IMR-90 (cell line): ENCODE measurements around the gene ZFHX3. TPM values are rescaled to one million over a fixed set of nuclear protein-coding genes. Genes with fewer than 3 reads are reported as not detected.

ENCODE experiments used
- ATAC-seq: fragments of 200-7000 bp; cut with Tn5 transposase; 2 replicates; pipeline ENCODE4 v1.9.1; 2020; ENCODE audit warnings: low read depth, mild to moderate bottlenecking, moderate library complexity
- BruUV-seq: library from RNA; stranded (reverse); fragments of 400-500 nt; replicated peaks from 2 replicates; lab custom pipeline; 2021; lab: Mats Ljungman, UMichigan
- CTCF ChIA-PET: fragments of 300-600 bp; formaldehyde crosslinking; extraction: SDS; loops from one replicate; lab custom pipeline; 2021; ENCODE audit warnings: antibody characterized with exemption; lab: Yijun Ruan, JAX
- POLR2A ChIA-PET: fragments of 300-600 bp; sonication (Branson Sonifier 250); formaldehyde crosslinking; loops from one replicate; lab custom pipeline; 2022; ENCODE audit warnings: antibody characterized with exemption; ENCODE audit not compliant: unreplicated experiment; lab: Charles Lee
- DNase-seq: peaks from one replicate; pipeline ENCODE4 v3.0.0; 2013
- H2AFZ ChIP-seq: replicated peaks from 2 replicates; pipeline ENCODE3; 2013; ENCODE audit warnings: low read length, mild to moderate bottlenecking; ENCODE audit not compliant: poor library complexity
- H2AK5ac ChIP-seq: 2 replicates; pipeline ENCODE4 v1.6.1; 2013; ENCODE audit warnings: low read depth, low read length, inconsistent platforms
- H2AK9ac ChIP-seq: replicated peaks from 2 replicates; pipeline ENCODE3; 2013; ENCODE audit warnings: mild to moderate bottlenecking, low read depth, low read length, moderate library complexity; ENCODE audit not compliant: poor library complexity
- H2BK120ac ChIP-seq: 2 replicates; pipeline ENCODE4 v1.6.1; 2013; ENCODE audit warnings: low read depth, low read length, inconsistent platforms
- H2BK15ac ChIP-seq: 3 replicates; pipeline ENCODE4 v1.6.1; 2013; ENCODE audit warnings: low read depth, low read length, inconsistent platforms
- H2BK20ac ChIP-seq: 2 replicates; pipeline ENCODE4 v1.6.1; 2013; ENCODE audit warnings: low read depth, mild to moderate bottlenecking, inconsistent platforms, low read length, moderate library complexity
- H2BK5ac ChIP-seq: 2 replicates; pipeline ENCODE4 v1.6.1; 2013; ENCODE audit warnings: mild to moderate bottlenecking, low read depth, low read length, inconsistent platforms; ENCODE audit not compliant: poor library complexity, severe bottlenecking
- H3K14ac ChIP-seq: replicated peaks from 2 replicates; pipeline ENCODE4 v1.6.1; 2013; ENCODE audit warnings: low read depth, low read length, inconsistent platforms
- H3K18ac ChIP-seq: 2 replicates; pipeline ENCODE4 v1.6.1; 2013; ENCODE audit warnings: low read depth, low read length, control low read depth
- H3K23ac ChIP-seq: 2 replicates; pipeline ENCODE4 v1.6.1; 2013; ENCODE audit warnings: low read depth, low read length, inconsistent platforms
- H3K27ac ChIP-seq: 2 replicates; pipeline ENCODE4 v1.5.1; 2013; ENCODE audit warnings: mild to moderate bottlenecking, control low read depth, low read length; ENCODE audit not compliant: insufficient read depth
- H3K27me3 ChIP-seq: 2 replicates; pipeline ENCODE4 v1.6.1; 2013; ENCODE audit warnings: low read length; ENCODE audit not compliant: control insufficient read depth, insufficient read depth
- H3K36me3 ChIP-seq: 2 replicates; pipeline ENCODE4 v1.6.1; 2013; ENCODE audit warnings: low read length, mixed read lengths; ENCODE audit not compliant: control insufficient read depth, insufficient read depth
- H3K4ac ChIP-seq: 2 replicates; pipeline ENCODE4 v1.6.1; 2013; ENCODE audit warnings: low read depth, low read length, inconsistent platforms
- H3K4me1 ChIP-seq: 2 replicates; pipeline ENCODE4 v1.6.1; 2013; ENCODE audit warnings: low read length, mixed read lengths; ENCODE audit not compliant: control insufficient read depth, insufficient read depth
- H3K4me2 ChIP-seq: 2 replicates; pipeline ENCODE4 v1.6.1; 2013; ENCODE audit warnings: low read depth, mild to moderate bottlenecking, control low read depth, low read length, moderate library complexity
- H3K4me3 ChIP-seq: 2 replicates; pipeline ENCODE4 v1.5.1; 2013; ENCODE audit warnings: low read depth, mild to moderate bottlenecking, control low read depth, low read length, moderate library complexity; ENCODE audit not compliant: insufficient read depth
- H3K56ac ChIP-seq: 2 replicates; pipeline ENCODE4 v1.6.1; 2013; ENCODE audit warnings: low read length, inconsistent platforms; ENCODE audit not compliant: insufficient read depth; ENCODE audit errors: extremely low read depth
- H3K79me1 ChIP-seq, 2 experiments: 2 replicates each; pipeline ENCODE4 v1.6.1; 2013; ENCODE audit warnings: low read length in 2 of 2, inconsistent platforms in 1 of 2, low read depth in 1 of 2
- H3K9ac ChIP-seq: 2 replicates; pipeline ENCODE4 v1.6.1; 2013; ENCODE audit warnings: low read depth, low read length, control low read depth
- H3K9me1 ChIP-seq: 2 replicates; pipeline ENCODE4 v1.6.1; 2013; ENCODE audit warnings: low read length, inconsistent platforms; ENCODE audit not compliant: insufficient read depth
- H3K9me3 ChIP-seq: 2 replicates; pipeline ENCODE4 v1.6.1; 2013; ENCODE audit warnings: low read length; ENCODE audit not compliant: control insufficient read depth, insufficient read depth
- H4K20me1 ChIP-seq: 2 replicates; pipeline ENCODE4 v1.6.1; 2013; ENCODE audit warnings: low read length, inconsistent platforms; ENCODE audit not compliant: insufficient read depth
- H4K5ac ChIP-seq: 2 replicates; pipeline ENCODE4 v1.6.1; 2013; ENCODE audit warnings: mild to moderate bottlenecking, low read depth, low read length, control low read depth
- H4K8ac ChIP-seq, 2 experiments: 2 replicates each; pipeline ENCODE4 v1.6.1; 2013; ENCODE audit warnings: low read depth in 2 of 2, low read length in 2 of 2, control low read depth in 1 of 2, inconsistent platforms in 1 of 2
- H4K91ac ChIP-seq: 2 replicates; pipeline ENCODE4 v1.6.1; 2013; ENCODE audit warnings: low read depth, low read length, inconsistent platforms; ENCODE audit not compliant: insufficient read depth
- BHLHE40 ChIP-seq: fragments of 150-350 bp; IDR thresholded peaks from 2 replicates; pipeline ENCODE4 v1.6.1; 2016; ENCODE audit warnings: mild to moderate bottlenecking, low read depth, low read length
- CEBPB ChIP-seq: IDR thresholded peaks from 2 replicates; pipeline ENCODE4 v1.6.1; 2012; ENCODE audit warnings: low read depth, low read length, improper control_type of control experiment
- CHD1 ChIP-seq: IDR thresholded peaks from 2 replicates; pipeline ENCODE4 v1.6.1; 2012; ENCODE audit warnings: low read depth, low read length, improper control_type of control experiment
- FOS ChIP-seq: fragments of 150-350 bp; IDR thresholded peaks from 2 replicates; pipeline ENCODE4 v1.6.1; 2016; ENCODE audit warnings: low read depth, low read length
- MAFK ChIP-seq: IDR thresholded peaks from 2 replicates; pipeline ENCODE4 v1.6.1; 2012; ENCODE audit warnings: low read depth, low read length, improper control_type of control experiment
- RAD21 ChIP-seq: IDR thresholded peaks from 2 replicates; pipeline ENCODE4 v1.6.1; 2012; ENCODE audit warnings: low read length, improper control_type of control experiment
- RCOR1 ChIP-seq: IDR thresholded peaks from 2 replicates; pipeline ENCODE4 v1.6.1; 2012; ENCODE audit warnings: mild to moderate bottlenecking, low read length, improper control_type of control experiment; ENCODE audit not compliant: insufficient replicate concordance
- WGBS, 2 experiments: methylation state at CpG; one replicate each; pipeline versions ENCODE4 v1.1.5 to v1.1.7; 2013; ENCODE audit warnings: missing lambda C conversion rate in 2 of 2; ENCODE audit not compliant: insufficient read length in 1 of 2; ENCODE audit errors: extremely low coverage in 2 of 2; 5-methylcytosine and 5-hydroxymethylcytosine counted together
- dilution Hi-C: fragments of 300-500 bp; cut with HindIII; formaldehyde crosslinking; loops from one replicate; pipeline ENCODE4 v1.14.3; 2018; ENCODE audit warnings: low sequenced_read_pairs; ENCODE audit not compliant: unreplicated experiment
- in situ Hi-C: fragments of 300-500 bp; cut with MboI; formaldehyde crosslinking; loops from 3 replicates; pipeline ENCODE4 v1.14.3; 2019; ENCODE audit warnings: low sequenced_read_pairs, inconsistent platforms, mixed read lengths
- intact Hi-C: fragments of 100-400 bp; cut with micrococcal nuclease; formaldehyde crosslinking; loops from 2 replicates; pipeline ENCODE4 v1.10.0; 2022
- polyA plus RNA-seq, 3 experiments: library from polyadenylated mRNA; depleted of rRNA; stranded (reverse); fragments of >200 nt; gene quantifications; 2 replicates each; pipeline ENCODE4 v1.2.3, GENCODE V29; 2012; ENCODE audit warnings: low replicate concordance in 1 of 3
- total RNA-seq: library from RNA; depleted of rRNA; stranded (reverse); fragments of >200 nt; gene quantifications from 2 replicates; pipeline ENCODE4 v1.2.3, GENCODE V29; 2012

The ZFHX3 gene
- total and polyA plus RNA-seq, 2 of the 4 experiments (the other 2 are of a cell fraction): 1.4 to 1.7 TPM

GRCh38 chr16:73060892-73061490 is 13.1 kb upstream of the ZFHX3 start (continued):
- TF ChIP-seq BHLHE40: no peak

GRCh38 chr16:73059779-73060615 is 12.1 kb upstream of the ZFHX3 start:
- DNase-seq (no peak), ATAC-seq (no peak)
- peak overlapping the region; percentile 47; the same call in 1 of the 2 replicates for H3K27ac ChIP-seq
- peak overlapping the region; percentile 70; the same call in 1 of the 2 replicates for H3K9ac ChIP-seq
- H3K9me1 ChIP-seq: no peaks in the 10 kb centered on the region; the same call in 1 of the 2 replicates
- intact Hi-C loops: loop anchor here (2.0 to 10.0 kb wide), 6 partner anchors 273 to 935 kb away; no protein-coding TSS in a partner anchor
- H3K14ac ChIP-seq: peak overlapping the region; percentile 64; the same call in 1 of the 2 replicates
- no peaks in the 10 kb centered on the region for H4K20me1 ChIP-seq
- no peaks in the 10 kb centered on the region for H3K36me3 ChIP-seq
- peak overlapping the region; percentile 79 for H3K18ac ChIP-seq
- H3K4ac ChIP-seq: peak overlapping the region; percentile 77
- H2BK5ac ChIP-seq: no peak overlapping the region
- peak overlapping the region; percentile 97 for H3K4me2 ChIP-seq
- in situ Hi-C loops: loop anchor here (10.0 to 25.0 kb wide), 4 partner anchors 175 to 1227 kb away; partner anchors contain the start of gene PSMD7
- H2BK20ac ChIP-seq: peak overlapping the region; percentile 61; the same call in 1 of the 2 replicates
- peaks cover 24% of the 10 kb centered on the region for H3K4me1 ChIP-seq
- dilution Hi-C loops: no loop called here
- peak overlapping the region; percentile 76 for H2AK5ac ChIP-seq
- WGBS, 2 experiments: 10% methylated on average over 5 of the region's 10 CpGs; no CpG with 5 or more reads in 1 of the 2 experiments
- H4K8ac ChIP-seq: peak overlapping the region in 1 of 2 experiments; percentile 78; a peak in 2 of 4 replicates
- TSS peak; percentile 61 for BruUV-seq
- peak overlapping the region; percentile 10 for H2AK9ac ChIP-seq
- H2BK15ac ChIP-seq: peak overlapping the region; percentile 84; the same call in 1 of the 3 replicates
- H3K9me3 ChIP-seq: no peaks in the 10 kb centered on the region
- no peak for TF ChIP-seq MAFK
- no peak for TF ChIP-seq CEBPB
- TF ChIP-seq CHD1: no peak
- TF ChIP-seq RAD21: no peak
- no peak for TF ChIP-seq BHLHE40
- TF ChIP-seq RCOR1: no peak
- no peak for TF ChIP-seq FOS
- peak overlapping the region; percentile 93 for H3K23ac ChIP-seq
- ChIA-PET POLR2A (no interaction called here), CTCF (interaction anchor here (0.6 to 2.3 kb wide), 3 partner anchors 136 to 453 kb away, joined by 4 to 8 read pairs (median 5); no protein-coding TSS in a partner anchor)
- H3K79me1 ChIP-seq: peaks cover 7 to 25% of the 10 kb centered on the region in 2 experiments; a peak in 3 of 4 replicates
- H3K4me3 ChIP-seq: peak overlapping the region; percentile 22; the same call in 1 of the 2 replicates
- H2BK120ac ChIP-seq: peak overlapping the region; percentile 74
- H4K91ac ChIP-seq: peak overlapping the region; percentile 11; the same call in 1 of the 2 replicates
- H3K56ac ChIP-seq: no peak overlapping the region; the same call in 1 of the 2 replicates
- H3K27me3 ChIP-seq: no peaks in the 10 kb centered on the region
- H2AFZ ChIP-seq: peak overlapping the region; percentile 53
- peak overlapping the region; percentile 78 for H4K5ac ChIP-seq
